Measurements from ENCODE around the gene PKLR. TPM values are rescaled to one million over a fixed set of nuclear protein-coding genes. Genes with fewer than 3 reads are reported as not detected.

The PKLR gene
- polyA plus RNA-seq, 2 donors = 0.02 to 0.04 TPM

DNA sequence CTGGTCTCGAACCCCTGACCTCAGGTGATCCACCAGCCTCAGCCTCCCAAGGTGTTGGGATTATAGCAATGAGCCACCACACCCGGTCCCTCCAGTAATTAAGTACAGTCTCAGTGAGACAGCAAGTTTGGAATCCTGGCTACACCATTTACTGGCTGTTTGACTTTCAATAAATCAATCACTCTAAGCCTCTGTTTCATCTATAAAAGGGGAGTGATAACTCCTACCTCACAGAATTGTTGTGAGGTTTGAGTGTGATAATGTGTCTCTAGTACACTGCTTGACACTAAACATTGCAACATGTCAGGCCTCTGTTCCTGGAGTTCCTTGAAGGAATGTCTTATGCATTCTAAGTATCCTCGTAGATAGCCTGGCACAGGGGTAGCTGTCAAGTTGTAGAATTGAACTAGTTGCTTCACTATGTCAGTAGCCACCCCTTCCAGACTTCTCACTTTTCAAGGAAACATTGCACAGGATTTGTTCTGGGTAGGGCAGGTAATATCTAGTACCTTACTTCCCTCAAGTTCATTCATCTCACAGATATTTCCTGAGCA, 58.4 kb downstream of the PKLR start:
- no peaks in the 10 kb centered on the region for H3K9me3 ChIP-seq (ENCODE audit: control insufficient read depth in 2 of 2, insufficient read depth in 1 of 2, low read depth in 1 of 2, low read length in 1 of 2)
- H3K27me3 ChIP-seq (ENCODE audit: control insufficient read depth in 1 of 2, insufficient read depth in 2 of 2, low read length in 2 of 2) = no peaks in the 10 kb centered on the region
- peaks cover 0 to 9% of the 10 kb centered on the region in 2 donors for H3K4me1 ChIP-seq (ENCODE audit: control insufficient read depth in 2 of 2, insufficient read depth in 2 of 2, low read length in 1 of 2)
- H3K36me3 ChIP-seq (ENCODE audit: control insufficient read depth in 2 of 2, insufficient read depth in 2 of 2, low read length in 1 of 2) = peaks cover 3 to 9% of the 10 kb centered on the region in 2 donors
- H3K4me3 ChIP-seq (ENCODE audit: low read depth in 1 of 2, low read length in 2 of 2) = peak overlapping the region in 1 of 2 donors; percentile 81
- WGBS, 2 donors = 73 to 74% methylated on average over 3 of the region's 3 CpGs
- peak overlapping the region; percentile 49 to 96 for H3K27ac ChIP-seq (ENCODE audit: low read depth in 2 of 2, low read length in 1 of 2)

DNA sequence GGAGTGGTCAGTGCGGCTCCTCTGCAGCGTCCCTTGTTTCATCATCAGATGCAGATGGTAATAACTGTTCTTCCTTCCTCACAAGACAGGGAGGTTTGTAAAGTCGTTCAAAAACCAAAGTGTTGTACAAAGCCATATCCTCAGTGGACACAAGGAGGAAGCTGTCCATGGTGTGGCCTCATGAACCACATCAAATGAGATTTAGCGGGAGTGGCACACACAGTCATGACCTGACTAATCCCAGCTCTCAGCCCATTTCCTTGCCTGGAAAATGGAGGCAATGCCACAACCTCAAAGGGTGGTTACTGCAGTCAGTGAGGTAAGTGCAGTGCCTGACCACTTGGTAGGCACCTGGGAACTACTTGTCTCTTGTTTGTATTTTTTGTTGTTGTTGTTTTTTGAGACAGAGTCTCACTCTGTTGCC, 59.4 kb downstream of the PKLR start:
- 71 to 76% methylated on average over 4 of the region's 4 CpGs for WGBS, 2 donors
- H3K27me3 ChIP-seq (ENCODE audit: control insufficient read depth in 1 of 2, insufficient read depth in 2 of 2, low read length in 2 of 2) = no peaks in the 10 kb centered on the region
- H3K36me3 ChIP-seq (ENCODE audit: control insufficient read depth in 2 of 2, insufficient read depth in 2 of 2, low read length in 1 of 2) = peaks cover 3 to 4% of the 10 kb centered on the region in 2 donors
- H3K4me3 ChIP-seq (ENCODE audit: low read depth in 1 of 2, low read length in 2 of 2) = peak overlapping the region in 1 of 2 donors; percentile 6
- H3K9me3 ChIP-seq (ENCODE audit: control insufficient read depth in 2 of 2, insufficient read depth in 1 of 2, low read depth in 1 of 2, low read length in 1 of 2) = no peaks in the 10 kb centered on the region
- peaks cover 0 to 9% of the 10 kb centered on the region in 2 donors for H3K4me1 ChIP-seq (ENCODE audit: control insufficient read depth in 2 of 2, insufficient read depth in 2 of 2, low read length in 1 of 2)
- peak overlapping the region in 1 of 2 donors; percentile 83 for H3K27ac ChIP-seq (ENCODE audit: low read depth in 2 of 2, low read length in 1 of 2)

DNA sequence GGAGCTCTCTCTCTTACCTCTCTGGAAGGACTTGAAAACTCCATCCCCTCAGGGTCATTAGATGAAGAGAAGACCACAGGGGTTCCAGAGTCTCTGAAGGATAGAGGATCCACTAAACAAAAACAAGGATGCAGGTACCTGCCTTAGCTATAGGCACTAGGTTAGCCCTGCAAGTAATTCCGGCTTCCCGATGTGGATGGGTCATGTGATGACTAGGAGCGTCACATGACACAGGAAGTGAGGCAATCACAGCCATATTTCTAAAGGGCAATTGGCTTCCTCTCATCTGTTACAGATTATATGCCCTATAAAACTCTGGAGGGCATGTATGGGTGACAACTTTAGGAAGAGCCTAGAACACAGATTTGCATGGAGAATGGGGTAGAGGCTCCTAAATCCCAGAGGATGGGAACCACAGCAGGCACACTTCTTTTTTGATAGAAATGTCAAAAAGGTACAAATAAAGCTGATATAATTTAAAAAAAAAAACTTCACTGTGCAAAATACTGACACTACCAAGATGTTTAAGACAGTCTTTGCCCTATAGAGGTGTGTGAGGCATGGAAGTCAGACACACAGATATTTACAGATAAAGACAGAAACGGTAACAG, 60.1 kb downstream of the PKLR start:
- Histone ChIP-seq H3K4me1 (ENCODE audit: control insufficient read depth in 2 of 2, insufficient read depth in 2 of 2, low read length in 1 of 2) (peaks cover 0 to 9% of the 10 kb centered on the region in 2 donors), H3K27me3 (ENCODE audit: control insufficient read depth in 1 of 2, insufficient read depth in 2 of 2, low read length in 2 of 2) (no peaks in the 10 kb centered on the region), H3K9me3 (ENCODE audit: control insufficient read depth in 2 of 2, insufficient read depth in 1 of 2, low read depth in 1 of 2, low read length in 1 of 2) (no peaks in the 10 kb centered on the region), H3K27ac (ENCODE audit: low read depth in 2 of 2, low read length in 1 of 2) (peak overlapping the region in 1 of 2 donors; percentile 83), H3K4me3 (ENCODE audit: low read depth in 1 of 2, low read length in 2 of 2) (peak overlapping the region; percentile 19 to 42), H3K36me3 (ENCODE audit: control insufficient read depth in 2 of 2, insufficient read depth in 2 of 2, low read length in 1 of 2) (peaks cover 3 to 8% of the 10 kb centered on the region in 2 donors)
- 11 to 16% methylated on average over 4 of the region's 4 CpGs for WGBS, 2 donors

Other genes starting within 250 kb of the PKLR start
- 10 to 100 TPM; 14.7 to 16.2 TPM for gene EFNA4, start 237.7 kb downstream of the PKLR start, polyA plus RNA-seq
- 10 to 100 TPM; 16.3 to 21.7 TPM for gene EFNA3, start 222.6 kb downstream of the PKLR start, polyA plus RNA-seq
- gene EFNA1, start 173.6 kb downstream of the PKLR start, polyA plus RNA-seq = 10 to 100 TPM; 32.9 to 48.1 TPM
- 10 to 100 TPM; 41.0 to 51.5 TPM for gene SLC50A1, start 165.6 kb downstream of the PKLR start, polyA plus RNA-seq
- gene DPM3, start 160.9 kb downstream of the PKLR start, polyA plus RNA-seq = 100 to 1,000 TPM; 103 to 248 TPM
- 100 to 1,000 TPM; 161 to 260 TPM for gene KRTCAP2, start 128.1 kb downstream of the PKLR start, polyA plus RNA-seq
- gene TRIM46, start 127.6 kb downstream of the PKLR start, polyA plus RNA-seq = under 1 TPM; 0.19 to 0.47 TPM
- gene THBS3, start 93.5 kb downstream of the PKLR start, polyA plus RNA-seq = 10 to 100 TPM; 12.9 to 41.5 TPM
- gene MTX1, start 92.7 kb downstream of the PKLR start, polyA plus RNA-seq = 10 to 100 TPM; 43.6 to 51.4 TPM
- gene ENTREP3, start 46.0 kb downstream of the PKLR start, polyA plus RNA-seq = 10 to 100 TPM; 12.7 to 13.6 TPM
- 10 to 100 TPM; 20.2 to 47.3 TPM for gene SCAMP3, start 39.1 kb downstream of the PKLR start, polyA plus RNA-seq
- gene CLK2, start 27.9 kb downstream of the PKLR start, polyA plus RNA-seq = 10 to 100 TPM; 29.2 to 55.3 TPM
- gene HCN3, start 24.0 kb downstream of the PKLR start, polyA plus RNA-seq = 1 to 10 TPM; 2.4 to 6.6 TPM
- gene FDPS, start 7.4 kb upstream of the PKLR start, polyA plus RNA-seq = 100 to 1,000 TPM; 190 to 241 TPM
- gene RUSC1, start 19.5 kb upstream of the PKLR start, polyA plus RNA-seq = 10 to 100 TPM; 30.7 to 41.0 TPM